Progenitor cell of endocrine pancreas (in vitro differentiated cells): ENCODE results near the gene NUDT6. TPM values are rescaled to one million over a fixed set of nuclear protein-coding genes. Genes with fewer than 3 reads are reported as not detected.

Source experiments
- DNase-seq: peaks from one replicate; pipeline ENCODE4 v3.0.0; 2021; ENCODE audit warnings: low spot score; ENCODE audit not compliant: unreplicated experiment
- H3K27ac Mint-ChIP-seq: 2 replicates; pipeline ENCODE4 v1.8.0; 2021; ENCODE audit warnings: mild to moderate bottlenecking, moderate library complexity, mixed read lengths
- H3K27me3 Mint-ChIP-seq: 2 replicates; pipeline ENCODE4 v1.8.0; 2021; ENCODE audit warnings: mixed read lengths
- H3K36me3 Mint-ChIP-seq: 2 replicates; pipeline ENCODE4 v1.8.0; 2022; ENCODE audit warnings: mixed read lengths; ENCODE audit not compliant: insufficient read depth
- H3K4me1 Mint-ChIP-seq: 2 replicates; pipeline ENCODE4 v1.8.0; 2021; ENCODE audit warnings: low read depth, mixed read lengths
- H3K4me3 Mint-ChIP-seq: 2 replicates; pipeline ENCODE4 v1.8.0; 2021; ENCODE audit warnings: low read depth, mild to moderate bottlenecking, moderate library complexity, mixed read lengths
- H3K9me3 Mint-ChIP-seq: 2 replicates; pipeline ENCODE4 v1.8.0; 2021; ENCODE audit warnings: low read depth, mixed read lengths
- total RNA-seq: library from RNA; stranded (reverse); gene quantifications from 2 replicates; pipeline ENCODE4 v1.2.1, GENCODE V29; 2021
- TF ChIP-seq, protein P1 (sequence below): fragments of 200-600 bp; sonication (generic); IDR thresholded peaks from one replicate; pipeline ENCODE4 v1.5.0; 2021; ENCODE audit warnings: antibody characterized with exemption, mild to moderate bottlenecking; ENCODE audit not compliant: unreplicated experiment

NUDT6 gene
- total RNA-seq, 1 donor from 2014 or later = 8.6 TPM

DNA sequence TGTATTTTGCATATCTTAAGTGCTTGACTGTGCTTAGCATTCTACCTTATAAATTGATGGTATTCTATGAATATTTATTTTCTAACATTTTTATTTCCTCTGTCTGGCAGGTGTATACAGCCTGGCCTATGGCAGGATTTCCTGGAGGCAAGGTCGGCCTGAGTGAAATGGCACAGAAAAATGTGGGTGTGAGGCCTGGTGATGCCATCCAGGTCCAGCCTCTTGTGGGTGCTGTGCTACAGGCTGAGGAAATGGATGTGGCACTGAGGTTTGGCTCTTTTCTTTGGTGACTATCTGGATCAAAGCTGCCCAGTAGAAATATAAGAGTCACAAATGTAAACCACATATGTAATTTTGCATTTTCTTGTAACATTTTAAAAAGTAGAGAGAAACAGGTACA lies 6.5 kb upstream of the NUDT6 start:
- DNase-seq = no peak
- TF ChIP-seq, protein P1, sequence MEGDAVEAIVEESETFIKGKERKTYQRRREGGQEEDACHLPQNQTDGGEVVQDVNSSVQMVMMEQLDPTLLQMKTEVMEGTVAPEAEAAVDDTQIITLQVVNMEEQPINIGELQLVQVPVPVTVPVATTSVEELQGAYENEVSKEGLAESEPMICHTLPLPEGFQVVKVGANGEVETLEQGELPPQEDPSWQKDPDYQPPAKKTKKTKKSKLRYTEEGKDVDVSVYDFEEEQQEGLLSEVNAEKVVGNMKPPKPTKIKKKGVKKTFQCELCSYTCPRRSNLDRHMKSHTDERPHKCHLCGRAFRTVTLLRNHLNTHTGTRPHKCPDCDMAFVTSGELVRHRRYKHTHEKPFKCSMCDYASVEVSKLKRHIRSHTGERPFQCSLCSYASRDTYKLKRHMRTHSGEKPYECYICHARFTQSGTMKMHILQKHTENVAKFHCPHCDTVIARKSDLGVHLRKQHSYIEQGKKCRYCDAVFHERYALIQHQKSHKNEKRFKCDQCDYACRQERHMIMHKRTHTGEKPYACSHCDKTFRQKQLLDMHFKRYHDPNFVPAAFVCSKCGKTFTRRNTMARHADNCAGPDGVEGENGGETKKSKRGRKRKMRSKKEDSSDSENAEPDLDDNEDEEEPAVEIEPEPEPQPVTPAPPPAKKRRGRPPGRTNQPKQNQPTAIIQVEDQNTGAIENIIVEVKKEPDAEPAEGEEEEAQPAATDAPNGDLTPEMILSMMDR = no peak
- H3K4me1 Mint-ChIP-seq = no peaks in the 10 kb centered on the region
- no peak overlapping the region for H3K27ac Mint-ChIP-seq
- no peaks in the 10 kb centered on the region for H3K36me3 Mint-ChIP-seq
- no peak overlapping the region for H3K4me3 Mint-ChIP-seq
- no peaks in the 10 kb centered on the region for H3K9me3 Mint-ChIP-seq
- no peaks in the 10 kb centered on the region for H3K27me3 Mint-ChIP-seq

DNA sequence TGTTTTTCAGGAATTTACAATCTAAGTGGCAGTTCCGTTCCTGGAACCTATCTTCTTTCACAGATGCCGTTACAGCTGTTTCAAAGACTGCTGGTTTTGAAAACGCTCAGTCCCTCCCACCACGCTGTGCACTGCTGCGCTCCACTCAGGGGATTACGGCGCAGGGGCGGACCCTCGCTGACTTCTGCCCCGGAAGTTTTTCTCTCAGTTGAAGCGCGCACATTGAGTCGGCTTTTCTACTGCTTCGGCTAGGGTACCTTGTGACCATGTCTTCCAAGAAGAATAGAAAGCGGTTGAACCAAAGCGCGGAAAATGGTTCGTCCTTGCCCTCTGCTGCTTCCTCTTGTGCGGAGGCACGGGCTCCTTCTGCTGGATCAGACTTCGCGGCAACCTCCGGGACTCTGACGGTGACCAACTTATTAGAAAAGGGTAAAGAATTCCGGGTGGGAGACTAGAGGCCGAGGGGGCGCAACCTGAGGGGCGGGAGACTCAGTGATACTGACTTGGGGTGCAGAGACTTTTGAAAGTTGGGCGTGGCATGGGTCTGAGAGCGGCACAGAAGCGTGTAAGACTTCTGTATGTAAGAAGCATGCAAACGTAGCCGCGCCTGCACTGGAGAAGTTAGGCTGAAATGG lies 597 bp upstream of the NUDT6 start:
- peak overlapping the region; percentile 97 for H3K27ac Mint-ChIP-seq
- H3K36me3 Mint-ChIP-seq = no peaks in the 10 kb centered on the region
- H3K27me3 Mint-ChIP-seq = no peaks in the 10 kb centered on the region
- peaks cover 10% of the 10 kb centered on the region for H3K4me1 Mint-ChIP-seq
- peak overlapping the region; percentile 96 for H3K4me3 Mint-ChIP-seq
- peak; percentile 56 for DNase-seq
- no peaks in the 10 kb centered on the region for H3K9me3 Mint-ChIP-seq
- TF ChIP-seq, protein P1 = no peak

DNA sequence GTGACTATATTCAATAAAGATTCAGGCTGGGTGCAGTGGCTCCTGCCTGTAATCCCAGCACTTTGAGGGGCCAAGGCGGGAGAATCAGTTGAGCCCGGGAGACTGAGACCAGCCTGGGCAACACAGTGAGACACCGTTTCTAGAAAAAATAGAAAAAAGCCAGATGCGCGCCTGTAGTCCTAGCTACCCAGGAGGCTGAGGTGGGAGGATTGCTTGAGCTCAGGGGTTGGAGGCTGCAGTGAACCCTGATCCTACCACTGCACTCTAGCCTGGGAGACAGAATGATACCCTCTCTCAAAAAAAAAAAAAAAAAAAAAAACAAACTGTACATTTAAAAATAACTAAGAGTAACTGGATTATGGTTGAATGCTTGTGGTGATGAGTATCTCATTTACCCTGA lies 1.1 kb downstream of the NUDT6 start:
- Mint-ChIP-seq H3K27me3 (no peaks in the 10 kb centered on the region), H3K4me1 (peaks cover 10% of the 10 kb centered on the region), H3K9me3 (no peaks in the 10 kb centered on the region), H3K4me3 (peak overlapping the region; percentile 96), H3K36me3 (no peaks in the 10 kb centered on the region), H3K27ac (peak overlapping the region; percentile 35)
- TF ChIP-seq, protein P1 = no peak
- DNase-seq = no peak

DNA sequence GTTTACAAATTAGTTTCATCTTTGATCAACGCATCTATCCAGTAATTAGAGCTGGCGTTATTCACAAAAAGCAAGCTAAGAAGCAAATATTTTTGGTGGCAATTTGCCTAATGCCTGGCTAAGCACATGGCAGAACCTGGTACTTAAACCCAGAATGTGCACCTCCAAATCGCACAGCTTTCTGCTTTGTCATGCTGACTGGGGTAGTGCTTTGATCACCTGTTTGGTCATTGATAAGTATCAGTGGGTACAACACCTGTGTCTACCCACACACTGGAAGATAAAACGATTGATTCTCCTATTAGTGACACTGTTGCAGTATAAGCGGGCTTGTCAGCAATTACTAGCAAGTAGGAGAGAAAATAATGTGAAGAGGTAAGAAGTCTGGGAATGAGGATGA lies 1.9 kb downstream of the NUDT6 start:
- Mint-ChIP-seq H3K9me3 (no peaks in the 10 kb centered on the region), H3K27ac (no peak overlapping the region), H3K36me3 (no peaks in the 10 kb centered on the region), H3K4me3 (peak overlapping the region; percentile 56), H3K4me1 (peaks cover 10% of the 10 kb centered on the region), H3K27me3 (no peaks in the 10 kb centered on the region)
- TF ChIP-seq, protein P1 = no peak
- no peak for DNase-seq

DNA sequence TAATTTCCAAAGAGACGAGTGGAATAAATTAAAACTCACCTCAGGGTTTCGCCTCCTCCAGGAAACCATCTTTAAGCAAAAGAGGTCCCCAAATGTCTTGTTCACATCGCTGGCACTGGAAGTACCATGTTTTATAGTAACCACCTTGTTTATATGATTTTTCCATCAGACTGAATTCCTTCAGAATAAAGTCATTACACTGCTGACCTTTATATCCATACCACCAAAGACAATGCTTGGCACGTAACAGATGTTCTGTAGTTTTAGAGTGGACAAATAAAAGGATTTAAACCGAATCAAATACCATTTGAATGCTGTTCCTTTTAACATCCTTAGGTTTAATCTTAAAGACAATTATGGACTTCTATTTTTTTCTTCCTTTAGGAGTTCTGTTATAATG lies 4.7 kb downstream of the NUDT6 start:
- H3K27ac Mint-ChIP-seq = no peak overlapping the region
- peaks cover 8% of the 10 kb centered on the region for H3K4me1 Mint-ChIP-seq
- no peaks in the 10 kb centered on the region for H3K36me3 Mint-ChIP-seq
- no peak for DNase-seq
- H3K27me3 Mint-ChIP-seq = no peaks in the 10 kb centered on the region
- TF ChIP-seq, protein P1 = no peak
- no peak overlapping the region for H3K4me3 Mint-ChIP-seq
- no peaks in the 10 kb centered on the region for H3K9me3 Mint-ChIP-seq
